Sigmoid colon (tissue), 4 donors: ENCODE data around the gene RHCG.

Experiments used
- EP300 ChIP-seq, 4 donors: sonication (generic); formaldehyde crosslinking; IDR thresholded peaks; one replicate each; pipeline ENCODE4 v1.6.1; 2017; ENCODE audit warnings: antibody characterized with exemption in 4 of 4
- POLR2A ChIP-seq, 2 donors: fragments of 450-650 bp; IDR thresholded peaks; one replicate each; pipeline ENCODE4 v1.6.1; 2016; ENCODE audit warnings: antibody characterized with exemption in 2 of 2, mild to moderate bottlenecking in 2 of 2, moderate library complexity in 2 of 2
- POLR2AphosphoS5 ChIP-seq, 4 donors: sonication (generic); formaldehyde crosslinking; IDR thresholded peaks; one replicate each; pipeline ENCODE4 v1.6.1; 2017; ENCODE audit warnings: antibody characterized with exemption in 4 of 4
- TF ChIP-seq, protein P1 (sequence below), 4 experiments: fragments of 450-650 bp in 3 of 4; fragments of 200-600 bp in 1 of 4; IDR thresholded peaks; one replicate each; pipeline ENCODE4 v1.5.1; 2016 to 2019; ENCODE audit warnings: antibody characterized with exemption in 4 of 4, mild to moderate bottlenecking in 3 of 4, moderate library complexity in 2 of 4

DNA sequence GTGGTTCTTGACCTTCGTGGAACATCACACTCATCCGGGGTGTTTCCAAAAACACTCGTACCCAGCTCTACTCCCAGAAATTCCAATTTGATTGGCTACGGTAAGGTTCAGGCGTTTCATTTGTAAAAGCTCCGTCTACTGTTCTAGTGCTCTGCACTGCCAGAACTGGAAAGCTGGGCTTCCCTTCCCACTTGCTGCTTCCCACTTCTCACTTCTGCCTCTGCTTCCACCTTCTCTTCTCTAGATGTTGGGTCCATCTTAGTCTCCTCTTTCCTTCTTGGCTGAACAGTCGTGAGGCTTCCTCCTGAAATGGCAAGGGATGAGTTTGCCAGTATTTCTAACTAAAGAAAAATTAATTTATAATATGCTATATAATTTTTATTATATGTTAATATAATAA lies 29.8 kb upstream of the RHCG start:
- TF ChIP-seq, protein P1, sequence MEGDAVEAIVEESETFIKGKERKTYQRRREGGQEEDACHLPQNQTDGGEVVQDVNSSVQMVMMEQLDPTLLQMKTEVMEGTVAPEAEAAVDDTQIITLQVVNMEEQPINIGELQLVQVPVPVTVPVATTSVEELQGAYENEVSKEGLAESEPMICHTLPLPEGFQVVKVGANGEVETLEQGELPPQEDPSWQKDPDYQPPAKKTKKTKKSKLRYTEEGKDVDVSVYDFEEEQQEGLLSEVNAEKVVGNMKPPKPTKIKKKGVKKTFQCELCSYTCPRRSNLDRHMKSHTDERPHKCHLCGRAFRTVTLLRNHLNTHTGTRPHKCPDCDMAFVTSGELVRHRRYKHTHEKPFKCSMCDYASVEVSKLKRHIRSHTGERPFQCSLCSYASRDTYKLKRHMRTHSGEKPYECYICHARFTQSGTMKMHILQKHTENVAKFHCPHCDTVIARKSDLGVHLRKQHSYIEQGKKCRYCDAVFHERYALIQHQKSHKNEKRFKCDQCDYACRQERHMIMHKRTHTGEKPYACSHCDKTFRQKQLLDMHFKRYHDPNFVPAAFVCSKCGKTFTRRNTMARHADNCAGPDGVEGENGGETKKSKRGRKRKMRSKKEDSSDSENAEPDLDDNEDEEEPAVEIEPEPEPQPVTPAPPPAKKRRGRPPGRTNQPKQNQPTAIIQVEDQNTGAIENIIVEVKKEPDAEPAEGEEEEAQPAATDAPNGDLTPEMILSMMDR (IDR thresholded peaks at IDR 0.05), result no peak
- no peak for TF ChIP-seq EP300 (IDR thresholded peaks at IDR 0.05)
- TF ChIP-seq POLR2AphosphoS5 (IDR thresholded peaks at IDR 0.05), result no peak
- TF ChIP-seq POLR2A (IDR thresholded peaks at IDR 0.05), result no peak
